ENCODE results near the gene IFT52. TPM values are rescaled to one million over a fixed set of nuclear protein-coding genes. Genes with fewer than 3 reads are reported as not detected.

The IFT52 gene
- total RNA-seq, 1 experiment from 2014 or later, result 70.5 TPM

GRCh38 chr20:43568706-43569105, 22.0 kb upstream of the IFT52 start:
- POLR2A ChIA-PET, result interaction anchor here (0.6 kb wide), 1 partner anchor 99 kb away, joined by 3 read pairs; no protein-coding TSS in a partner anchor

GRCh38 chr20:43569282-43569681, 21.5 kb upstream of the IFT52 start:
- TF ChIP-seq CTCF (IDR thresholded peaks at IDR 0.05; ENCODE audit: insufficient read depth in 1 of 2, low read depth in 1 of 2, low read length in 1 of 2, severe bottlenecking in 1 of 2, unreplicated experiment in 1 of 2), result no peak
- no peak overlapping the region for H3K4me3 ChIP-seq (ENCODE audit: low read depth, low read length)
- Mint-ChIP-seq H3K36me3 (ENCODE audit: insufficient read depth, unreplicated experiment) (no peaks in the 10 kb centered on the region), H3K27me3 (ENCODE audit: insufficient read depth, unreplicated experiment) (no peaks in the 10 kb centered on the region), H3K27ac (ENCODE audit: unreplicated experiment) (no peak overlapping the region), H3K4me3 (ENCODE audit: unreplicated experiment) (no peak overlapping the region), H3K9me3 (ENCODE audit: unreplicated experiment) (no peaks in the 10 kb centered on the region), H3K4me1 (ENCODE audit: low read depth, unreplicated experiment) (no peaks in the 10 kb centered on the region)
- BruUV-seq (replicated peaks), result no TSS peak
- no peaks in the 10 kb centered on the region for H3K4me1 ChIP-seq
- CTCF ChIA-PET, result no interaction called here
- DNase-seq, result no peak
- no peaks in the 10 kb centered on the region for H3K36me3 ChIP-seq (ENCODE audit: control insufficient read depth, insufficient read depth, low read length)
- H3K9me3 ChIP-seq, result no peaks in the 10 kb centered on the region
- POLR2A ChIA-PET, result interaction anchor here (0.6 kb wide), 1 partner anchor 98 kb away, joined by 3 read pairs; no protein-coding TSS in a partner anchor
- intact Hi-C loops (cut with micrococcal nuclease; ENCODE audit: unreplicated experiment), result no loop called here
- no peaks in the 10 kb centered on the region for H3K27me3 ChIP-seq (replicated peaks; ENCODE audit: control insufficient read depth, insufficient read depth, low read length)

More at GRCh38 chr20:43568706-43569105, 22.0 kb upstream of the IFT52 start:
- intact Hi-C loops (cut with micrococcal nuclease; ENCODE audit: unreplicated experiment), result no loop called here
- Histone ChIP-seq H3K9me3 (no peaks in the 10 kb centered on the region), H3K27me3 (replicated peaks; ENCODE audit: control insufficient read depth, insufficient read depth, low read length) (no peaks in the 10 kb centered on the region), H3K4me1 (no peaks in the 10 kb centered on the region), H3K4me3 (ENCODE audit: low read depth, low read length) (no peak overlapping the region), H3K36me3 (ENCODE audit: control insufficient read depth, insufficient read depth, low read length) (no peaks in the 10 kb centered on the region)
- Mint-ChIP-seq H3K27me3 (ENCODE audit: insufficient read depth, unreplicated experiment) (no peaks in the 10 kb centered on the region), H3K36me3 (ENCODE audit: insufficient read depth, unreplicated experiment) (no peaks in the 10 kb centered on the region), H3K9me3 (ENCODE audit: unreplicated experiment) (no peaks in the 10 kb centered on the region), H3K27ac (ENCODE audit: unreplicated experiment) (no peak overlapping the region), H3K4me1 (ENCODE audit: low read depth, unreplicated experiment) (no peaks in the 10 kb centered on the region), H3K4me3 (ENCODE audit: unreplicated experiment) (no peak overlapping the region)
- CTCF ChIA-PET, result no interaction called here
- no TSS peak for BruUV-seq (replicated peaks)
- no peak for TF ChIP-seq CTCF (IDR thresholded peaks at IDR 0.05; ENCODE audit: insufficient read depth in 1 of 2, low read depth in 1 of 2, low read length in 1 of 2, severe bottlenecking in 1 of 2, unreplicated experiment in 1 of 2)
- DNase-seq, result no peak

GRCh38 chr20:43570496-43570895, 20.2 kb upstream of the IFT52 start:
- Histone ChIP-seq H3K27me3 (replicated peaks; ENCODE audit: control insufficient read depth, insufficient read depth, low read length) (no peaks in the 10 kb centered on the region), H3K4me1 (no peaks in the 10 kb centered on the region), H3K4me3 (ENCODE audit: low read depth, low read length) (no peak overlapping the region), H3K36me3 (ENCODE audit: control insufficient read depth, insufficient read depth, low read length) (no peaks in the 10 kb centered on the region), H3K9me3 (no peaks in the 10 kb centered on the region)
- TF ChIP-seq CTCF (IDR thresholded peaks at IDR 0.05; ENCODE audit: insufficient read depth in 1 of 2, low read depth in 1 of 2, low read length in 1 of 2, severe bottlenecking in 1 of 2, unreplicated experiment in 1 of 2), result no peak
- ChIA-PET CTCF (no interaction called here), POLR2A (interaction anchor here (0.6 to 1.1 kb wide), 2 partner anchors 12 to 44 kb away, joined by 4 read pairs; partner anchors contain the start of gene SGK2)
- no peaks in the 10 kb centered on the region for H3K27me3 Mint-ChIP-seq (ENCODE audit: insufficient read depth, unreplicated experiment)
- H3K27ac Mint-ChIP-seq (ENCODE audit: unreplicated experiment), result no peak overlapping the region
- no peak overlapping the region for H3K4me3 Mint-ChIP-seq (ENCODE audit: unreplicated experiment)
- intact Hi-C loops (cut with micrococcal nuclease; ENCODE audit: unreplicated experiment), result no loop called here
- no peaks in the 10 kb centered on the region for H3K36me3 Mint-ChIP-seq (ENCODE audit: insufficient read depth, unreplicated experiment)
- H3K4me1 Mint-ChIP-seq (ENCODE audit: low read depth, unreplicated experiment), result no peaks in the 10 kb centered on the region
- H3K9me3 Mint-ChIP-seq (ENCODE audit: unreplicated experiment), result no peaks in the 10 kb centered on the region
- BruUV-seq (replicated peaks), result no TSS peak
- DNase-seq, result no peak

Measured in Caco-2 (cell line).